HCT116 (cell line): Measurements from ENCODE around the gene DPYD. TPM values are rescaled to one million over a fixed set of nuclear protein-coding genes. Genes with fewer than 3 reads are reported as not detected.

Experiments
- ATAC-seq: fragments of 200-7000 bp; cut with Tn5 transposase; 2 replicates; pipeline ENCODE4 v1.9.1; 2020; ENCODE audit warnings: mild to moderate bottlenecking, moderate library complexity
- BruUV-seq: library from RNA; stranded (reverse); fragments of 400-500 nt; replicated peaks from 2 replicates; lab custom pipeline; 2021; lab: Mats Ljungman, UMichigan
- CTCF ChIA-PET: fragments of 300-600 bp; sonication (Branson Sonifier 250); formaldehyde crosslinking; loops from one replicate; lab custom pipeline; 2021; ENCODE audit warnings: antibody characterized with exemption; lab: Charles Lee
- POLR2A ChIA-PET: fragments of 300-600, 350-600 bp; sonication (Branson Sonifier 250); formaldehyde crosslinking; loops from one replicate; lab custom pipeline; 2021; ENCODE audit warnings: antibody characterized with exemption; lab: Charles Lee
- RAD21 ChIA-PET, 2 experiments: fragments of 300-600 bp; sonication (Branson Sonifier 250); formaldehyde crosslinking; loops; one replicate each; lab custom pipeline; 2023; ENCODE audit warnings: low total read pairs in 2 of 2; ENCODE audit not compliant: uncharacterized antibody in 2 of 2, unreplicated experiment in 2 of 2, low non-redundant PET in 1 of 2; lab: Charles Lee
- DNase-seq: peaks from one replicate; pipeline ENCODE4 v3.0.0-alpha.2; 2010; ENCODE audit warnings: low read depth, low spot score
- H2AFZ ChIP-seq: fragments of 200-600 bp; shearing (Covaris generic), sonication (generic); 2 replicates; pipeline ENCODE4 v1.6.1; 2017; ENCODE audit warnings: low read depth, mixed run types, mixed read lengths, antibody characterized with exemption, low read length; ENCODE audit not compliant: poor library complexity, severe bottlenecking
- H3K27ac ChIP-seq: 2 replicates; pipeline ENCODE4 v1.5.1; 2012; ENCODE audit warnings: low read depth, low read length
- H3K27me3 ChIP-seq: fragments of 200-600 bp; sonication (generic); 2 replicates; pipeline ENCODE4 v1.6.1; 2016; ENCODE audit warnings: mixed run types, low read length, mixed read lengths; ENCODE audit not compliant: insufficient read depth
- H3K36me3 ChIP-seq, 2 experiments: fragments of 200-500 bp in 1 of 2; fragments of 200-600 bp in 1 of 2; sonication (Bioruptor generic) in 1 of 2; sonication (generic) in 1 of 2; 2 replicates each; pipeline versions ENCODE4 v1.5.1 to v1.6.1; 2014 to 2016; ENCODE audit warnings: low read length in 2 of 2, inconsistent platforms in 1 of 2, mixed read lengths in 1 of 2, mixed run types in 1 of 2; ENCODE audit not compliant: insufficient read depth in 2 of 2, control insufficient read depth in 1 of 2
- H3K4me1 ChIP-seq, 2 experiments: fragments of 200-600 bp in 1 of 2; sonication (generic) in 1 of 2; 2 replicates each; pipeline versions ENCODE4 v1.5.1 to v1.6.1; 2012 to 2017; ENCODE audit warnings: low read length in 2 of 2, inconsistent platforms in 1 of 2, mild to moderate bottlenecking in 1 of 2, mixed read lengths in 1 of 2, mixed run types in 1 of 2, moderate library complexity in 1 of 2; ENCODE audit not compliant: insufficient read depth in 2 of 2, control insufficient read depth in 1 of 2
- H3K4me2 ChIP-seq: fragments of 200-600 bp; sonication (generic); 2 replicates; pipeline ENCODE4 v1.6.1; 2017; ENCODE audit warnings: mixed run types, low read length, mixed read lengths
- H3K4me3 ChIP-seq, 2 experiments: fragments of 200-600 bp in 1 of 2; sonication (generic) in 1 of 2; replicated peaks in 1 of 2; 2 replicates each; pipeline ENCODE4 v1.5.1; 2011 to 2016; ENCODE audit warnings: low read length in 2 of 2, control low read depth in 1 of 2, low read depth in 1 of 2, mild to moderate bottlenecking in 1 of 2, mixed read lengths in 1 of 2, mixed run types in 1 of 2
- H3K79me2 ChIP-seq: fragments of 200-600 bp; sonication (generic); 2 replicates; pipeline ENCODE4 v1.6.1; 2017; ENCODE audit warnings: mild to moderate bottlenecking, mixed run types, low read length, moderate library complexity, mixed read lengths; ENCODE audit not compliant: insufficient read depth
- H3K9ac ChIP-seq: fragments of 200-600 bp; sonication (generic); 2 replicates; pipeline ENCODE4 v1.6.1; 2016; ENCODE audit warnings: low read length, mixed read lengths
- H3K9me2 ChIP-seq: fragments of 200-600 bp; sonication (generic), shearing (Covaris generic); 2 replicates; pipeline ENCODE4 v1.6.1; 2017; ENCODE audit warnings: mixed run types, mild to moderate bottlenecking, moderate library complexity; ENCODE audit not compliant: insufficient read depth
- H3K9me3 ChIP-seq, 2 experiments: fragments of 200-500 bp in 1 of 2; fragments of 200-600 bp in 1 of 2; sonication (Bioruptor generic) in 1 of 2; sonication (generic) in 1 of 2; 2 replicates each; pipeline ENCODE4 v1.6.1; 2014 to 2017; ENCODE audit warnings: low read length in 2 of 2, mixed read lengths in 2 of 2, inconsistent platforms in 1 of 2, low read depth in 1 of 2, mild to moderate bottlenecking in 1 of 2, mixed run types in 1 of 2, moderate library complexity in 1 of 2; ENCODE audit not compliant: control insufficient read depth in 1 of 2, insufficient read depth in 1 of 2
- H4K20me1 ChIP-seq: fragments of 200-600 bp; sonication (generic), shearing (Covaris generic); 2 replicates; pipeline ENCODE4 v1.6.1; 2017; ENCODE audit warnings: mixed run types, mild to moderate bottlenecking, moderate library complexity; ENCODE audit not compliant: insufficient read depth
- CBX3 ChIP-seq: IDR thresholded peaks from 2 replicates; pipeline ENCODE4 v1.6.1; 2012; ENCODE audit warnings: low read depth
- CTCF ChIP-seq, 3 experiments: fragments of 200-600 bp in 1 of 3; sonication (generic) in 1 of 3; IDR thresholded peaks in 2 of 3; conservative IDR thresholded peaks in 1 of 3; 2 replicates each; pipeline ENCODE4 v1.5.1; 2012 to 2017; ENCODE audit warnings: low read depth in 2 of 3, low read length in 2 of 3, antibody characterized with exemption in 1 of 3, borderline replicate concordance in 1 of 3, control low read depth in 1 of 3, mild to moderate bottlenecking in 1 of 3, mixed read lengths in 1 of 3, mixed run types in 1 of 3, moderate library complexity in 1 of 3; ENCODE audit not compliant: insufficient read depth in 1 of 3
- EZH2phosphoT487 ChIP-seq: fragments of 200-600 bp; IDR thresholded peaks from 2 replicates; pipeline ENCODE4 v1.6.1; 2018; ENCODE audit warnings: antibody characterized with exemption, borderline replicate concordance
- POLR2AphosphoS5 ChIP-seq: IDR thresholded peaks from 2 replicates; pipeline ENCODE4 v1.6.1; 2011; ENCODE audit warnings: mild to moderate bottlenecking, low read depth, low read length, moderate library complexity
- REST ChIP-seq: IDR thresholded peaks from 2 replicates; pipeline ENCODE4 v1.6.1; 2012; ENCODE audit warnings: low read depth
- SP1 ChIP-seq: IDR thresholded peaks from 2 replicates; pipeline ENCODE4 v1.6.1; 2012; ENCODE audit warnings: low read depth
- intact Hi-C: fragments of 100-400 bp; cut with micrococcal nuclease; formaldehyde crosslinking; loops from 2 replicates; pipeline ENCODE4 v1.10.0; 2022
- total RNA-seq: library from RNA; stranded (reverse); gene quantifications from one replicate; pipeline ENCODE4 v1.2.1, GENCODE V29; 2021; ENCODE audit not compliant: unreplicated experiment

DPYD gene
- total RNA-seq, 1 experiment from 2014 or later: 1.7 TPM

- TF ChIP-seq REST: no peak
Observed at GRCh38 chr1:97139512-97139911, 781.3 kb downstream of the DPYD start (continued).

- RAD21 ChIA-PET: interaction anchor here in 1 of 2 experiments (0.8 kb wide), 1 partner anchor 387 kb away, joined by 5 read pairs; no protein-coding TSS in a partner anchor
- H2AFZ ChIP-seq: peak overlapping the region; percentile 93
- H3K4me3 ChIP-seq: peak overlapping the region in 1 of 2 experiments; percentile 8; a peak in 1 of 4 replicates
- H3K9me3 ChIP-seq: no peaks in the 10 kb centered on the region
- intact Hi-C loops: loop anchor here (2.0 kb wide), 1 partner anchor 912 kb away; no protein-coding TSS in a partner anchor
- no peaks in the 10 kb centered on the region for H3K36me3 ChIP-seq
- peak overlapping the region; percentile 57 for H3K4me2 ChIP-seq
- no peak for TF ChIP-seq REST
- no peak for TF ChIP-seq SP1
- no peak for TF ChIP-seq POLR2AphosphoS5
- TF ChIP-seq CBX3: no peak
- no peak for TF ChIP-seq CTCF (IDR thresholded peaks at IDR 0.05 in 2 of 3, conservative IDR thresholded peaks at IDR 0.05 in 1 of 3; ENCODE audit: borderline replicate concordance in 1 of 3, insufficient read depth in 1 of 3, low read depth in 2 of 3, low read length in 2 of 3)
- TF ChIP-seq EZH2phosphoT487: no peak
- TF ChIP-seq, all 23 proteins: peak for 0
- ChIA-PET CTCF (interaction anchor here (0.6 to 1.4 kb wide), 7 partner anchors 9 to 679 kb away, joined by 3 to 7 read pairs (median 5); no protein-coding TSS in a partner anchor), POLR2A (no interaction called here)
- no peak overlapping the region for H3K9ac ChIP-seq
- no peaks in the 10 kb centered on the region for H3K9me2 ChIP-seq
- H3K27me3 ChIP-seq: no peaks in the 10 kb centered on the region
- ATAC-seq (peak; percentile 59), DNase-seq (no peak)
- peaks cover 5 to 10% of the 10 kb centered on the region in 2 experiments; a peak in 3 of 4 replicates for H3K4me1 ChIP-seq
- H3K27ac ChIP-seq: no peak overlapping the region
- no TSS peak for BruUV-seq
- no peaks in the 10 kb centered on the region for H4K20me1 ChIP-seq
- H3K79me2 ChIP-seq: no peaks in the 10 kb centered on the region
Observed at GRCh38 chr1:97138515-97139032, 782.3 kb downstream of the DPYD start.
